Transverse colon (tissue), 4 donors: ENCODE results near the gene PELI2.

Experiments
- EP300 ChIP-seq: sonication (generic); formaldehyde crosslinking; IDR thresholded peaks from one replicate; pipeline ENCODE4 v1.6.1; 2017; ENCODE audit warnings: antibody characterized with exemption, low read depth
- POLR2A ChIP-seq: fragments of 450-650 bp; IDR thresholded peaks from one replicate; pipeline ENCODE4 v1.6.1; 2016; ENCODE audit warnings: antibody characterized with exemption, mild to moderate bottlenecking, moderate library complexity
- POLR2AphosphoS5 ChIP-seq, 3 donors: sonication (generic); formaldehyde crosslinking; IDR thresholded peaks; one replicate each; pipeline ENCODE4 v1.6.1; 2016; ENCODE audit warnings: antibody characterized with exemption in 3 of 3
- TF ChIP-seq, protein P1 (sequence below), 5 experiments: fragments of 200-600 bp in 3 of 5; fragments of 450-650 bp in 2 of 5; sonication (generic) in 3 of 5; IDR thresholded peaks; 1 replicate in 2 of 5; 2 replicates in 3 of 5; pipeline ENCODE4 v1.5.1; 2016 to 2017; ENCODE audit warnings: antibody characterized with exemption in 5 of 5, inconsistent platforms in 3 of 5, mild to moderate bottlenecking in 2 of 5, moderate library complexity in 1 of 5

GRCh38 chr14:56261046-56261445 lies 142.8 kb downstream of the PELI2 start:
- TF ChIP-seq, protein P1, sequence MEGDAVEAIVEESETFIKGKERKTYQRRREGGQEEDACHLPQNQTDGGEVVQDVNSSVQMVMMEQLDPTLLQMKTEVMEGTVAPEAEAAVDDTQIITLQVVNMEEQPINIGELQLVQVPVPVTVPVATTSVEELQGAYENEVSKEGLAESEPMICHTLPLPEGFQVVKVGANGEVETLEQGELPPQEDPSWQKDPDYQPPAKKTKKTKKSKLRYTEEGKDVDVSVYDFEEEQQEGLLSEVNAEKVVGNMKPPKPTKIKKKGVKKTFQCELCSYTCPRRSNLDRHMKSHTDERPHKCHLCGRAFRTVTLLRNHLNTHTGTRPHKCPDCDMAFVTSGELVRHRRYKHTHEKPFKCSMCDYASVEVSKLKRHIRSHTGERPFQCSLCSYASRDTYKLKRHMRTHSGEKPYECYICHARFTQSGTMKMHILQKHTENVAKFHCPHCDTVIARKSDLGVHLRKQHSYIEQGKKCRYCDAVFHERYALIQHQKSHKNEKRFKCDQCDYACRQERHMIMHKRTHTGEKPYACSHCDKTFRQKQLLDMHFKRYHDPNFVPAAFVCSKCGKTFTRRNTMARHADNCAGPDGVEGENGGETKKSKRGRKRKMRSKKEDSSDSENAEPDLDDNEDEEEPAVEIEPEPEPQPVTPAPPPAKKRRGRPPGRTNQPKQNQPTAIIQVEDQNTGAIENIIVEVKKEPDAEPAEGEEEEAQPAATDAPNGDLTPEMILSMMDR (IDR thresholded peaks at IDR 0.05) = no peak
- TF ChIP-seq POLR2A = no peak
- TF ChIP-seq EP300 = no peak
- no peak for TF ChIP-seq POLR2AphosphoS5 (IDR thresholded peaks at IDR 0.05)
